Chondrocyte (in vitro differentiated cells): Measurements from ENCODE around the gene ABLIM2. TPM values are rescaled to one million over a fixed set of nuclear protein-coding genes. Genes with fewer than 3 reads are reported as not detected.
"Not testable (repeated sequence)": the region's sequence is repeated elsewhere in the genome, so short reads cannot be mapped to it uniquely, and the experiment has no call there.

Experiments used
- DNase-seq: peaks from one replicate; pipeline ENCODE4 v3.0.0; 2021; ENCODE audit warnings: mixed read lengths, low spot score
- H3K27ac Mint-ChIP-seq: one replicate; pipeline ENCODE4 v1.8.0; 2021; ENCODE audit warnings: mild to moderate bottlenecking, moderate library complexity, mixed read lengths; ENCODE audit not compliant: unreplicated experiment
- H3K27me3 Mint-ChIP-seq: 2 replicates; pipeline ENCODE4 v1.8.0; 2021; ENCODE audit warnings: low read depth, mixed read lengths
- H3K36me3 Mint-ChIP-seq: 2 replicates; pipeline ENCODE4 v1.8.0; 2021; ENCODE audit warnings: low read depth, mixed read lengths
- H3K4me1 Mint-ChIP-seq: 2 replicates; pipeline ENCODE4 v1.8.0; 2021; ENCODE audit warnings: low read depth, mild to moderate bottlenecking, mixed read lengths
- H3K4me3 Mint-ChIP-seq: one replicate; pipeline ENCODE4 v1.8.0; 2021; ENCODE audit warnings: mild to moderate bottlenecking, moderate library complexity, mixed read lengths; ENCODE audit not compliant: unreplicated experiment
- H3K9me3 Mint-ChIP-seq: 2 replicates; pipeline ENCODE4 v1.8.0; 2021; ENCODE audit warnings: low read depth, mixed read lengths
- CTCF ChIP-seq: fragments of 200-600 bp; sonication (generic); IDR thresholded peaks from 2 replicates; pipeline ENCODE4 v1.5.0; 2021; ENCODE audit warnings: antibody characterized with exemption, mild to moderate bottlenecking, moderate library complexity
- total RNA-seq: library from RNA; stranded (reverse); gene quantifications from 3 replicates; pipeline ENCODE4 v1.2.1, GENCODE V29; 2021

ABLIM2 gene
- total RNA-seq, 1 donor from 2014 or later: 0.47 TPM

GRCh38 chr4:8141935-8142334, 16.7 kb downstream of the ABLIM2 start:
- no peak for TF ChIP-seq CTCF
- H3K27me3 Mint-ChIP-seq: peaks cover 36% of the 10 kb centered on the region
- peaks cover 13% of the 10 kb centered on the region for H3K9me3 Mint-ChIP-seq
- peaks cover 6% of the 10 kb centered on the region for H3K4me1 Mint-ChIP-seq
- no peak overlapping the region for H3K27ac Mint-ChIP-seq
- no peak overlapping the region for H3K4me3 Mint-ChIP-seq
- DNase-seq: no peak
- H3K36me3 Mint-ChIP-seq: no peaks in the 10 kb centered on the region

- Mint-ChIP-seq H3K27me3 (peaks cover 32% of the 10 kb centered on the region), H3K4me1 (peaks cover 6% of the 10 kb centered on the region), H3K36me3 (no peaks in the 10 kb centered on the region), H3K9me3 (peaks cover 13% of the 10 kb centered on the region), H3K27ac (no peak overlapping the region), H3K4me3 (no peak overlapping the region)
- TF ChIP-seq CTCF: no peak
- no peak for DNase-seq
Observed at GRCh38 chr4:8140915-8141314, 17.7 kb downstream of the ABLIM2 start.

- peaks cover 33% of the 10 kb centered on the region for H3K27me3 Mint-ChIP-seq
- H3K36me3 Mint-ChIP-seq, DNase-seq, H3K4me3 Mint-ChIP-seq, H3K4me1 Mint-ChIP-seq, H3K27ac Mint-ChIP-seq: not testable (repeated sequence)
- peaks cover 13% of the 10 kb centered on the region for H3K9me3 Mint-ChIP-seq
Observed at GRCh38 chr4:8139726-8140125, 18.9 kb downstream of the ABLIM2 start.

- TF ChIP-seq CTCF: no peak
- Mint-ChIP-seq H3K27me3 (peaks cover 39% of the 10 kb centered on the region), H3K4me3 (no peak overlapping the region), H3K27ac (no peak overlapping the region), H3K36me3 (no peaks in the 10 kb centered on the region), H3K9me3 (peaks cover 13% of the 10 kb centered on the region), H3K4me1 (no peaks in the 10 kb centered on the region)
- DNase-seq: no peak
Observed at GRCh38 chr4:8136972-8137710, 21.5 kb downstream of the ABLIM2 start.

GRCh38 chr4:8136529-8136928, 22.1 kb downstream of the ABLIM2 start:
- no peak overlapping the region for H3K27ac Mint-ChIP-seq
- H3K9me3 Mint-ChIP-seq: peaks cover 13% of the 10 kb centered on the region
- H3K27me3 Mint-ChIP-seq: peaks cover 38% of the 10 kb centered on the region
- no peaks in the 10 kb centered on the region for H3K36me3 Mint-ChIP-seq
- no peak for TF ChIP-seq CTCF
- H3K4me3 Mint-ChIP-seq: no peak overlapping the region
- no peak for DNase-seq
- no peaks in the 10 kb centered on the region for H3K4me1 Mint-ChIP-seq

GRCh38 chr4:8135666-8136065, 22.9 kb downstream of the ABLIM2 start:
- DNase-seq: no peak
- Mint-ChIP-seq H3K27me3 (peaks cover 38% of the 10 kb centered on the region), H3K4me1 (no peaks in the 10 kb centered on the region), H3K27ac (no peak overlapping the region), H3K4me3 (no peak overlapping the region), H3K36me3 (no peaks in the 10 kb centered on the region), H3K9me3 (peaks cover 13% of the 10 kb centered on the region)
- no peak for TF ChIP-seq CTCF
